ENCODE data around the gene PRKD1. TPM values are rescaled to one million over a fixed set of nuclear protein-coding genes. Genes with fewer than 3 reads are reported as not detected.
"Not testable (repeated sequence)": the region's sequence is repeated elsewhere in the genome, so short reads cannot be mapped to it uniquely, and the experiment has no call there.

The PRKD1 gene
- total RNA-seq, 1 donor from 2014 or later = 6.3 TPM

DNA sequence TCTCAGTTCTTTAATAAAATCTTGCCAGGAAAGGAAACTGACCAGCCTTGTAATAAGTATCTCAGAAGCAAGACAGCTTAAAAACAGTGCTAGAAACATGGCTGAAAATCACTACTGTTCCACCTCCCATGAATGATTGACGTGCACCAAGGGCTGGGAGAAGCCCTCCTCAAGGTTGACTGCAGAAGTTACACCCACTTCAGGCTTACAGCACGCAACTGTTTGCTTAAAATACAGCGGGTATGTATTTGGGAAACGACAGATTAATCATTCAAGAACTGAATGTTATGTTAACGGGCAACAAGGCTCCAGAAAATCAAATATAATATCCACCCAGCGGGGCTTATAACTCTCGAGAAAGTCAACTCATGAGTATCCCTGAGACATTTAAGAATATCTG lies 22.1 kb downstream of the PRKD1 start:
- ATAC-seq = no peak
- no peak for DNase-seq (ENCODE audit: low spot score)

DNA sequence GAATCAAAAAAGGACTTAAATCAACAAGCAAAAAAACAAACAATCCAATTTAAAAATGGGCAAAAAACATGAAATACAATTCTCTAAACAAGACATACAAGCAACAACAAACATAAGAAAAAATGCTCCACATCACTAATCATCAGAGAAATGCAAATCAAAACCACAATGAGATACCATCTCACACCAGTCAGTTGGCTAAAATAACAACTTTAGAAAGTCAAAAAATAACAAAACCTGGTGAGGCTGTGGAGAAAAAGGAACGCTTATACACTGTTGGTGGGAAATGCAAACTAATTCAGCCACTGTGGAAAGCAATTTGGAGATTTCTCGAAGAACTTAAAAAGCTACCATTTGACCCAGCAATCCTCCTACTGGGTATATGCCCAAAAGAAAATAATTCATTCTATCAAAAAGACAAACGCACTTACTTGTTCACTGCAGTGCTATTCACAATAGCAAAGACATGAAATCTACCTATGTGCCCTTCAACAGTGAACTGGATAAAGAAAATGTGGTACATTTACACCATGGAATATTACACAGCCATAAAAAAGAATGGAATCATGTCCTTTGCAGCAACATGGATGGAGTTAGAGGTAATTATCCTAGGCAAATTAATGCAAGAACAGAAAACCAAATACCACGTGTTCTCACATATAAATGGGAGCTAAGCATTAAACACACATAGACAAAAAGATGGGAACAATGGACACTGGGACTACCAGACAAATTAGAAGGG lies 26.9 kb downstream of the PRKD1 start:
- ATAC-seq = no peak
- DNase-seq (ENCODE audit: low spot score) = no peak

DNA sequence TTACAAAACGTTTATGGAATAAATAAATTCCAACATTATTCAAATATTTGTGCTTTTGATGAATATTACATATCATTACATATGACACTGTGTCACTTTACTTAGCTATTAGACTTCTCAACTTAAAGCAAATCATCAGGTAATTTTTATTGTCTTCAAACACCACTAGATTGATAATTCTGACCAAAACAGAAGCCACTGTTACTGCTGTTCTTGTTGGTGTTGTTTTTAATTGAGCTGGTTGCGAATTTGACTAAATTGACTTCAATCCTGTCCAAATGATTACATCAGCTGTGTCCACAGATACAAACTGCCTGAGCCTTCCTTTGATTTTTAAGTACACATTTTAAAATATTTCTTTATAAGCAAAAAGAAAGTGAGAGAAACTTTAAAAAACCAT lies 29.2 kb downstream of the PRKD1 start:
- ATAC-seq (no peak), DNase-seq (ENCODE audit: low spot score) (no peak)

DNA sequence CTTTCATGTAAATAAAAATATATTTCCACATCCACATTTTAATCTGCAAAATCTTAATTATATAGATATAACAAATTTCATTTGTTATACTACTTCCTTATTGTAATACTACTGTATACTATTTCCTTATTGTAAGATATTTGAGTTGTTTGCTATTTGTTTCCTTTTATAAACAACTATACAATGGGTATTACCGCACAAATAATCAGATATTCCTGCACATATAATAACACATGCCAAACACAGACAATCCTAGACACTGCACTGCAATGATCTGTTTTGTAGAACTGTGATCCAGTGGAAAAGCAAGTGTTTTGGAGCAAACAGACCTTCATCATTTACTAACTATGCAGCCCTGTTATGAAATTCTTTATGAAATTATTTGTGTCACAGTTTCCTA lies 30.5 kb downstream of the PRKD1 start:
- DNase-seq (ENCODE audit: low spot score) (no peak), ATAC-seq (no peak)

DNA sequence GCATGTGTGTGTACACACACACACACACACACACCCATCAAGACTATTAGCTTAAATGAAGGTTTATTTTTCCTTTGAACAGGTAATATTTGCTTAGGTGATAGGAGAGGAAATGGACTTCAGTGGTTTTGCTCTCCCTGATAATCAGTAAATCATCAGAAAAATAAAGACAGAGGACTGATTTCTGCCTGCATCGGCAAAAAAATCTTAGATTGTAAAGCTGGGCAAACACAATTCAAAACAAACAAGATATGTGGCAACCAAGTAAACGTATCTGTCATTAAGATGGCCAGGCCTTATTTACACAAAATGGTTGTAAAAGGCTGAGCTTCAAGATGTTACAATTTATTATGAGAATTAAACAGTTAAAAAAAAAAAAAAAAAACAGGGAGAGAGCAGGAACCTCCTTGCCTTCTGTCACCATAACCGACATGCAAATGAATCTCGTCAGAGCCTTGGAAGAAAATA lies 31.3 kb downstream of the PRKD1 start:
- ATAC-seq = no peak
- DNase-seq (ENCODE audit: low spot score) = no peak

DNA sequence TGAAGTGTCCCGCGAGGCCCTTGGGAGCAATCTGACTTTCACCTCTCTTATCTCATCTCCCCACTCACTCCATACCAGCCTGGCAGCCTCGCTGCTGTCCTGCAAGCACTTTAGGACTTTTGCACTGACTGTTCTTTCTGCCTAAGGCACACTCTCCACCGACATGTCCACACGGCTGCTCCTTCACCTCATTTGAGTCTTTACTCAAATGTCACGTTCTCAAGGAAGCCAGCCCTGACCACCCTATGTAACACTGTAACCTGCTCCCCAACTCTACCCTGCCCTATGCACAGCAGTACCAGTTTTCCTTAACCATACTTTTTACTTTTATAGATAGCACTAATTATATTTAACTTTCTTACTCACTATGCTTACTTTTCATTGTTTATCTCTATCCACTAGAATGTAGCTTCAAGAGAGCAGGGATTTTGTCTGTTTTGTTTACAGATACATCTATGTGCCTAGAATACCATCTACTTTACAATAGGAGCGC lies 32.0 kb downstream of the PRKD1 start:
- ATAC-seq (no peak), DNase-seq (ENCODE audit: low spot score) (no peak)

DNA sequence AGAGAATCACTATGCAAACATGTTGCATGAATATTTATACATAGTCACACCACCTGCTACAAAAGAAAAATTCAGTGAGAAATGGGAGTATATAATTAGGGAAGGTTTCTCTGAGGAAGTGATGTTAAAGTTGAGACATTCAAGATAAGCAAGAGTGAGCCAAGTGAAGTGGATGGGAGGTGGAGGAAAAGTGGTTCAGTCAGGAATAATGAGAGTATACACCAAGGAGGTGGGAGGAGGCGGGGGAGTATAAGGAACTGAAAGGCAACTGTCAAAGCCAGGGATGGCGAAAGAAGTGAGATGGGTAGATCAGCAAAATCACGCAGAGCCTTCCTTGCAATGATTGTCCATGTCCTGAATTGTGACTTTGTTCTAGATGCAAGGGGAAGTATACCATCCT lies 33.7 kb downstream of the PRKD1 start:
- ATAC-seq (no peak), DNase-seq (ENCODE audit: low spot score) (no peak)

DNA sequence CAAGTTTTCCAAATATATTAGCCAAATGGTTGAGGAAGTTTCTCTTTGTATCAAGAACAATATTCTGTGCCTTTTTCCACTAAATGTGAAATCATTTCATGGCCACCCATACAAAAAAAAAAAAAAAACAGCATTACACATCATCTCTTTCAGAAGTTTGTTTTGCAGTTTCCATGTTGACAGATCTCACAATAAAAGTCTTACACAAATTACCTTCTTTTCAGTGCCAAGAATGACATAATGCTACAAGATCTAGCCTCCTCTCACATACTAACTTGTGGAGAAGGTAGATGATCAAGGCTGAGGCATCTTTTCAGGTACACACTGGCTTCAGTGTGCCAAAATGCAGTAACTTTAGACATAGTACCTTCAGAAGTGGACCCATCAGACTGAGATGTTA lies 35.3 kb downstream of the PRKD1 start:
- ATAC-seq = no peak
- no peak for DNase-seq (ENCODE audit: low spot score)

DNA sequence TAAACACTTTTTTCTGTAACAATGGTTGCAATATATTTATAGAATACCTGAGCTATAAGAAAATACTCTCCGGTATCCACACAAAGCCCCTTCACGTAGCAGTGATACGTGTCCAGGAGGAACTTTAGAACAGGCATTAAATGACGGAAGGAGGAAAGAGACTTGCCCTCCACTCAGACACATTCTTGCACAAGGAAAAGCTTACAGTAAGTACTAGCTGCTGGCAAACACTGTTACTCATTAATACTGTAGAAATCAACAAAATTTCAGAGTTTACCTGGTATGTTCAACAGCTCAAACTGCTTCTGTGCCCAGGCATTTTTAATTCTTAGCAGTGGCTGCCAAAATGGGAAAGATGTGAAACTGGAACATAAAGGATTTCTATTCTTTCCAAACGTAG lies 41.7 kb downstream of the PRKD1 start:
- no peak for DNase-seq (ENCODE audit: low spot score)
- no peak for ATAC-seq

DNA sequence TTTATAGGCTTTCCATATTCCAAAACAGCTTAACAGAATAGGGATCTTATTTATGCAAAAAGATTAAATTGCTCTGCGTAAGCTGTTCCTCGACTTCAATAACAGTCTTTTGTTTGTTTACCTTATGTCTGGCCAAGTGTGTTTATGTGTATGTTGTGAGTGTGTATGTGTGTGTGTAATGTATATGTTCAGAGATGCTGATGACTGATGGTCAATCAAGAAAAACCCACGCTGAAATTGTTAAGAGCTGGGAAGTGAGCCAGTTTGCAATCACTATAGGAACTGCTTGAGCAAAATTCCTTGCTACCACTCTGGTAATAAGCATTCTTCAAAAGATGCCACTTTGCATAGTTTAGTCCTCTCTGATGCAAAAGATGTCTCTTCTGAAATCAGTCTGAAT lies 59.6 kb downstream of the PRKD1 start:
- no peak for DNase-seq (ENCODE audit: low spot score)
- ATAC-seq = no peak

DNA sequence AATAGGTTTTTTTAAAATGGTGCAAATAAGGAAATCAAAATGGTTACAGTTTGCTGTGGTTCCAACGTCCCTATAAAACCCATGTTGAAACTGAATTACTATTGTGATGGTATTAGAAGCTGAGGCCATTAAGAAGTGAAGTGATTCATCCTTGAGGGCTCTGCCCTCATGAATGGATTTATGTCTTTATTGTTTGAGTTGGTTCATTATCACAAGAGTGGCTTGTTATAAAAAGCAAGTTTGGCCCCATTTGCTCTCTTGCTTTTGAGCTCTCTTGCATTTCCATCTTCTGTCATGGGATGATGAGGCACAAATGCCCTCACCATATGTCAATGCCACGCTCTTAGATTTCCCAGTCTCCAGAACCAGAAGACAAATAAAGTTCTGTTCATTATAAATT lies 62.3 kb downstream of the PRKD1 start:
- DNase-seq (ENCODE audit: low spot score) (no peak), ATAC-seq (no peak)

DNA sequence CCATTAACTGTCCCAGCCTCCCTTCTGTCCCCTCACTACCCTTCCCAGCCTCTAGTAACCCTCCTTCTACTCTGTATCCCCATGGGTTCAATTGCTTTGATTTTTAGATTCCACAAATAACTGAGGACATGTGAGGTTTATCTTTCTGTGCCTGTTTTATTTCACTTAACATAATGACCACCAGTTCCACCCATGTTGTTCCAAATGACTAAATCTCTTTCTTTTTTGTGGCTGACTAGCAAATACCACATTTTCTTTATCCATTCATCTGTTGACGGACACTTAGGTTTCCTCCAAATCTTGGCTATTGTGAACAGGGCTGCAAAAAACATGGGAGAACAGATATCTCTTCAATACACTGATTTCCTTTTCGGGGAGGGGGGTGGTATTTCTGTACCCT lies 65.7 kb downstream of the PRKD1 start:
- ATAC-seq (no peak), DNase-seq (ENCODE audit: low spot score) (no peak)

DNA sequence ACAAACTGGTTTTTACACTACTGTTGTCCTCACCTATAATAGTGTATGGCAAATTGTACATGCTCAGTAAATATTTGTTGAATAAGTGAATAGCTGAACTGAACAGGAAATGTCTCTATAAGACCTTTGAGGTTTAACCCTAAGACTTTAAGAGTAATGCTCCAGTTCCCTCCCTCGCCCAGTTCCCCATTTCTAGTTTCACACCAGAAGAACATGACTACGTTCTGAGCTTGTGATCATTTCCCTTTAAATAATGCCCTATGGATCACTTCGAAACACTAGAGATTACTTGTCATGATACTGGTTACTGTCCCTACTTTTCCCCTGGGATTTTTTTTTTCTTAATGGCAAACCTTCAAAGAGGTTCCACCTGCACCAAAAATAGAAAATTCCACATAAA lies 69.3 kb downstream of the PRKD1 start:
- DNase-seq (ENCODE audit: low spot score) = no peak
- no peak for ATAC-seq

DNA sequence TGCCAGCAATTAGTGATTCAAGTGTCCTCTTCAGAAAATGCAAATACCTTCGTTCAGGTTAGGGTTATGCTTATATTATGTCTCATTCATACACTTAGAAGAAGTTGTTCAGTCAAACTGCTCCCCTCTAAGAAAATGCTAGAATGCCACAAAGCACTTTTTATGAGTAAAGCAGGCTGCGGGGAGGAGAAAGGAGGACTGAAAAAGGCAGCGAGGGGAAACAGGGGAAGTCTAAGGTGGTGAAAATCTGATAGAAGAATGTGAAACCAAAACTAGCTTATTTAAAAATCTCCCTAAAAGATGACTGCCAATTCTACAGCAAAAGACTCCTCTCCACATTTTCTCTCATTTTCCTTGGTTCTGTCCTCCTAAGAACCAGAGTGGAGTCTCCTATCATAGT lies 70.1 kb downstream of the PRKD1 start:
- DNase-seq (ENCODE audit: low spot score) (no peak), ATAC-seq (no peak)

DNA sequence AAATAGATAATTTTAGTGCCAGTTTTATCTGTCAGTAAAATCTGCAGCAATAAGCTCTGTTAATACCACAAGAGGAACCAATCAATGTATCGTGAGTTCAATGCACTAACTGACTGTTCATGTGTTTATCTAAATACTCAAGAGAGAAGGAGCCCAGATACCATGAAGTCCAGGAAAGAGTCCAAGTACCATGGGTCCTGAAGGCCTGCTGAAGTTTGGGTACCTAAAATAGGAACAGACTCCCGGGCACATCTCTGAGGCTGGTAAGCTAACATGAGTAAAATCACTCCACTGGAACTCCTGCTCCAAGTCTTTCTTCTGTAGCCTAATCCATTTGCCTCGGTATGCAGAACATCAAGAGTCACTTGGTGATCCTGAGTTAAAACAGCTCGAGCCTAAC lies 71.1 kb downstream of the PRKD1 start:
- ATAC-seq = no peak
- DNase-seq (ENCODE audit: low spot score) = no peak

DNA sequence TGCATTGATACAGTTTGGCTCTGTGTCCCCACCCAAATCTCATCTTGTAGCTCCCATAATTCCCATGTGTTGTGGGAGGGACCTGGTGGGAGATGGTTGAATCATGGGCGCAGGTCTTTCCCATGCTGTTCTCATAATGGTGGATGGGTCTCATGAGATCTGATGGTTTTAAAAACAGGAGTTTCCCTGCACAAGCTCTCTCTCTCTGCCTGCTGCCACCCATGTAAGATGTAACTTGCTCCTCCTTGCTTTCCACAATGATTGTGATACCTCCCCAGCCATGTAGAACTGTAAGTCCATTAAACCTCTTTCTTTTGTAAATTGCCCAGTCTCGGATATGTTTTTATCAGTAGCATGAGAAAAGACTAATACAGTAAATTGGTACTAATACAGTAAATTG lies 74.0 kb downstream of the PRKD1 start:
- not testable (repeated sequence) for ATAC-seq; DNase-seq (ENCODE audit: low spot score)

DNA sequence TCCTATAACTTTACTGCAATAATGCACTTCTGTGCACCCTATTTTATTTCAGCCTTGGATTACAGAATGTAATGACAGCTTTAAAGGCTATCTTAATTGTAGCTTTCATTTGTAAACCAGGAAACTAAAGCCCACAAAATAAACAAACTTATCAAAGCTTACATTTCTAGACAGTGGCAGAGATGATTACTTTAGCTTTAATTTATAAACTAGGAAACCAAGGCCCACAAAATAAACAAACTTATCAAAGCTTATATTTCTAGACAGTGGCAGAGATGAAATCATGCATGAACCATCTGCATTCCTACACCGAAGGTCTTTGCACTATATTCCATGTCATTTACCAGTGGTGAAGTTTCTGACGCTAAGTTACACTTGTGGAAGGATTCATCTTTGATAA lies 74.4 kb downstream of the PRKD1 start:
- no peak for DNase-seq (ENCODE audit: low spot score)
- no peak for ATAC-seq

DNA sequence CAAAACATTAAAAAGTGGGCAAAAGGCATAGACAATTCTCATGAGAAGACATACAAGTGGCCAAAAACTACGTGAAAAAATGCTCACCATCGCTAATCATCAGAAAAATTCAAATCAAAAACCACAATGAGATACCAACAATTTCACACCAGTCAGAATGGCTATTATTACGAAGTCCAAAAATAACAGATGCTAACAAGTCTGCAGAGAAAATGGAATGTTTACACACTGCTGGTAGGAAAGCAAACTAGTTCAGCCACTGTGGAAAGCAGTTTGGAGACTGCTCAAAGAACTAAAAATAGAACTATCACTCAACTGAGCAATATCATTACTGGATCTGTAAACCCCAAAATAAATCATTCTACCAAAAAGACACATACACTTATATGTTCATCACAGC lies 76.2 kb downstream of the PRKD1 start:
- ATAC-seq (no peak), DNase-seq (ENCODE audit: low spot score) (no peak)

DNA sequence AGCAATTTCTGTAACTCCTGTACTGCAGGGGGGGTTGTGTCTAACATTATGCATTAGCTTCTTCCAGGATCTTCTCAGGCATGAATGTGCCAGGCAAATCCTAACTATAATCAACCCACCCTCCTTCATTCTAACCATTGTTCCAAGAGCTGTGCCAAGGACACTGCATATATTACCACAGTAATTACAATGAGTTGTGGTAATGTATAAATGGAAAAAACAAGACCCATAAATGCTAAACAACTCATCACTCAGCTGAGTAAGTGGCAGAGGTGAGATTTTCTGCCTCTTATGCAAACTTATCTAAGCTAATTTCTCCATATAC lies 80.6 kb downstream of the PRKD1 start:
- DNase-seq (ENCODE audit: low spot score) (no peak), ATAC-seq (no peak)

DNA sequence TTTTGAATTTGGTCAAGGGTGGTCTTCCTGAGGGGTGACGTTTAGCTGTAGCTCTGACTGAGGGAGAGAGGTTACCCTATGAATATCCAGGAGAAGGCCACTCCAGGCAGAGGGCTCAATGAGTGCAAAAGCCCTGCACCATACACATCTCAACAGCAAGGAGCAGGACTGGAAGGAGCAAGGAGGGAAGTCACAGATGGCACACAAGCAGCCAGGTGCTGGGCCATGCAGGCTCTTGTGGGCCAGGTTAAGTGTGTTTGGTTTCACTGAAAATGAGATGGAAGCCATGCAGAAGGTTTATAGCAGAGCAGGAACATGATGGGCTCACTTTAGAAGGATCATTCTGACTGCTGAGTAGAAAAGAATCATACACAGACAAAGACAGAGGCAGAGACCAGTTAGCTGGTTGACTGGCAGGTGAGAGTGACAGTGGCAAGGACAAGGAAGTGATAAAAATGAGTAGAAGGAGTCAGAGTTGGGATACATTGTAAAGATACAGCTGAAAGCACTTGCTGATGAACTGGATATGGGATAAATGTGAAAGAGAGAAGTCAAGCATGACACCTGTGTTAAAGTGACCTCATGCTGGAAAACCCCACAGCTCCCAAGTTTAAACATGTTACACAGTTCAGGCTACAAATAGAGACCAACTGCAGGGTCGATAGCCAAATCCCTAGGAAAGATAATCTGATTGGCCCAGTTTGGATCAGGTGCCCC lies 81.2 kb downstream of the PRKD1 start:
- no peak for DNase-seq (ENCODE audit: low spot score)
- no peak for ATAC-seq

DNA sequence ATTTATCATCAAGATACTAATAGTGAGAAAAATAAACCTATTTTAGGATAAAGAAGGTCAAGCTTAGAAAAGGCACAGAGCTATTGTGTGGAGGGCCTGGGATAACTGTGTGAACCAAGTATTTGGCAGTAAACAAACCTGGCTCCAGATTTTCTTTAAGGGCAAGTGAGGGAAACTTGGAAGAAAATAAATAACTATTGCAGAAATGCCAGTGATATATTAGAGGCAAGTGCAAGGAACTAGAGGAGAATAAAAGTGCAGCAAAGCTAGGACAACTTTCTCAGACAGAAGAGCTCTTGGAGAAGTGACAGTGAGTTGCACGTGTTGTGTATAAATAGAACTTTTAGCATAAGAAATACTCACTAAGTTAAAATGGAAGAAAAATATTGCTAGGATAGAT lies 83.7 kb downstream of the PRKD1 start:
- ATAC-seq (no peak), DNase-seq (ENCODE audit: low spot score) (no peak)

DNA sequence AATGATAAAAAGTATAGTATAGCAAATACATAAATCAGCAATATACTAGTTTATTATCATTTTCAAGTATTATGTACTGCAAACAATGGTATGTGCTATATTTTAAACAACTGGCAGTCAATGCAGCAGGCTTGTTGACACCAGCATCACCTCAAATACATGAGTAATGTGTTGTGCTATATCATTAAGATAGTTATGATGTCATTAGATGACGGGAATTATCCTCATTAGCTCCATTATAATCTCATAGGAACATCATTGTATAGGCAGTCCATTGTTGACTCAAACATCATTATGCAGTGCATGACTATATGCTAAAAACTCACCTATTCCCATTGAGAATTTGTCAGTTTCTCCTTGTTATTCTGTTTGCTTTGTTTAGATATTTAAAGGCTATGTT lies 85.4 kb downstream of the PRKD1 start:
- DNase-seq (ENCODE audit: low spot score) = no peak
- ATAC-seq = no peak

Data from left lobe of liver (tissue), 2 donors.